DOHH2 (cell line): Measurements from ENCODE around the gene ZNF638.

Source experiments
- H3F3A ChIP-seq: fragments of 200-600 bp; sonication (generic), shearing (Covaris generic); 2 replicates; pipeline ENCODE4 v1.6.0; 2016; ENCODE audit warnings: antibody characterized with exemption, mild to moderate bottlenecking; ENCODE audit not compliant: control insufficient read depth, insufficient read depth
- H3K27ac ChIP-seq: fragments of 200-600 bp; sonication (generic); 2 replicates; pipeline ENCODE4 v1.5.1; 2014; ENCODE audit warnings: low read depth, mild to moderate bottlenecking, low read length, moderate library complexity
- H3K27me3 ChIP-seq: fragments of 200-600 bp; sonication (generic); 2 replicates; pipeline ENCODE4 v1.6.1; 2014; ENCODE audit warnings: mild to moderate bottlenecking, low read length, mixed read lengths; ENCODE audit not compliant: control insufficient read depth
- H3K36me3 ChIP-seq: fragments of 200-600 bp; sonication (generic); 2 replicates; pipeline ENCODE4 v1.6.1; 2014; ENCODE audit warnings: mild to moderate bottlenecking, low read length, moderate library complexity, mixed read lengths; ENCODE audit not compliant: control insufficient read depth
- H3K4me1 ChIP-seq: fragments of 200-600 bp; sonication (generic); 2 replicates; pipeline ENCODE4 v1.6.1; 2014; ENCODE audit warnings: mild to moderate bottlenecking, low read length, mixed read lengths; ENCODE audit not compliant: control insufficient read depth
- H3K4me2 ChIP-seq: fragments of 200-600 bp; sonication (generic); 2 replicates; pipeline ENCODE4 v1.6.0; 2014; ENCODE audit warnings: mild to moderate bottlenecking, low read length, moderate library complexity
- H3K4me3 ChIP-seq: fragments of 200-600 bp; sonication (generic); 2 replicates; pipeline ENCODE4 v1.5.1; 2014; ENCODE audit warnings: mild to moderate bottlenecking, low read length, mixed read lengths
- H3K79me2 ChIP-seq: fragments of 200-600 bp; sonication (generic); 2 replicates; pipeline ENCODE4 v1.6.1; 2014; ENCODE audit warnings: mild to moderate bottlenecking, low read length, mixed read lengths; ENCODE audit not compliant: control insufficient read depth
- H3K9me2 ChIP-seq: fragments of 200-600 bp; sonication (generic); replicated peaks from 2 replicates; pipeline ENCODE4 v1.6.1; 2014; ENCODE audit warnings: mild to moderate bottlenecking, low read length, mixed read lengths; ENCODE audit not compliant: control insufficient read depth
- H3K9me3 ChIP-seq: fragments of 200-600 bp; sonication (generic); 2 replicates; pipeline ENCODE4 v1.6.1; 2014; ENCODE audit warnings: antibody characterized with exemption, low read length, mixed read lengths; ENCODE audit not compliant: control insufficient read depth, insufficient read depth
- H4K20me1 ChIP-seq: fragments of 200-600 bp; sonication (generic); 2 replicates; pipeline ENCODE4 v1.6.0; 2014; ENCODE audit warnings: low read depth, mild to moderate bottlenecking, antibody characterized with exemption, low read length, moderate library complexity; ENCODE audit not compliant: control insufficient read depth, insufficient read depth
- EZH2phosphoT487 ChIP-seq: fragments of 200-600 bp; sonication (generic); IDR thresholded peaks from 2 replicates; pipeline ENCODE4 v1.6.1; 2017; ENCODE audit warnings: borderline replicate concordance, mild to moderate bottlenecking, antibody characterized with exemption, low read length, moderate library complexity, mixed read lengths
- TF ChIP-seq, protein P1 (sequence below): fragments of 200-600 bp; sonication (generic); IDR thresholded peaks from one replicate; pipeline ENCODE4 v1.5.1; 2014; ENCODE audit warnings: antibody characterized with exemption, mild to moderate bottlenecking, low read depth, low read length; ENCODE audit not compliant: poor library complexity, severe bottlenecking

The ZNF638 gene

DNA sequence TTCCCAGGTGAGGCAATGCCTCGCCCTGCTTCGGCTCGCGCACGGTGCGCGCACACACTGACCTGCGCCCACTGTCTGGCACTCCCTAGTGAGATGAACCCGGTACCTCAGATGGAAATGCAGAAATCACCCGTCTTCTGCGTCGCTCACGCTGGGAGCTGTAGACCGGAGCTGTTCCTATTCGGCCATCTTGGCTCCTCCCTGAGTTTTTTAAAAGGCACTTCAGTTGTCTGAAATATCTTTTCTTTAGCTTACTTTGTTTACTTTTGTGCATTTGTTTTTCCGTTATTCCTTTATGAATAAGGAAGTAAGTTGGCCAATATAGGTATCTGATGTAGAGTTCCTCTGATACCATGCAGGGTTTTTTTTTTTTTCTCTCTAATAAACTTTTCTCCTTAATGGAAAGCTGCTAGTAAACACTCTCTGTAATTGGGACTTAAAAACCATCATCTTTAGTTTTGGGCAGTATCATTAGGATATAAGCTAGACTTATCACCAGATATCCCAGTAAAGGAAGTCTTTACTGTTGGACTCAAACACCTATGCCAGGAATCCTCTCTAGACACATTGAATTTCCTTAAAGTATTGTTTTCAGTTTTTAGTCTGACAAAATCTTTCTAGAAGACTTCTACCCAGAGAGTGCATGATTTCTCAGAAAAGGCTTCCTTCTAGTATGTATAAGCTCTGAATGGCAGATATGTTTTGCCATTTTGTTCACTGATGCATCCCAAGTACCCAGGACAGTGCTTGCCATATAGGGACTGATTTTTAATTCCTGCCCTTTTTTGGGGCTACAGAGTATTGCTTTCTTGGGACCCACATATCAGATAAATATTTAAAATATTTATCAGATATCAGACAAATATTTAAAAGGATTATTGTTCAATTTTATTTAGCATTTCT is 86.0 kb downstream of the ZNF638 start:
- H3K36me3 ChIP-seq = peaks cover 27% of the 10 kb centered on the region
- peak overlapping the region; percentile 60 for H3K4me3 ChIP-seq
- H3K79me2 ChIP-seq = no peaks in the 10 kb centered on the region
- peaks cover 3% of the 10 kb centered on the region; the same call in 1 of the 2 replicates for H3K4me1 ChIP-seq
- no peaks in the 10 kb centered on the region for H3K27me3 ChIP-seq
- no peaks in the 10 kb centered on the region for H3K9me2 ChIP-seq
- no peak overlapping the region for H3K27ac ChIP-seq
- peak overlapping the region; percentile 58 for H3K4me2 ChIP-seq
- TF ChIP-seq, protein P1, sequence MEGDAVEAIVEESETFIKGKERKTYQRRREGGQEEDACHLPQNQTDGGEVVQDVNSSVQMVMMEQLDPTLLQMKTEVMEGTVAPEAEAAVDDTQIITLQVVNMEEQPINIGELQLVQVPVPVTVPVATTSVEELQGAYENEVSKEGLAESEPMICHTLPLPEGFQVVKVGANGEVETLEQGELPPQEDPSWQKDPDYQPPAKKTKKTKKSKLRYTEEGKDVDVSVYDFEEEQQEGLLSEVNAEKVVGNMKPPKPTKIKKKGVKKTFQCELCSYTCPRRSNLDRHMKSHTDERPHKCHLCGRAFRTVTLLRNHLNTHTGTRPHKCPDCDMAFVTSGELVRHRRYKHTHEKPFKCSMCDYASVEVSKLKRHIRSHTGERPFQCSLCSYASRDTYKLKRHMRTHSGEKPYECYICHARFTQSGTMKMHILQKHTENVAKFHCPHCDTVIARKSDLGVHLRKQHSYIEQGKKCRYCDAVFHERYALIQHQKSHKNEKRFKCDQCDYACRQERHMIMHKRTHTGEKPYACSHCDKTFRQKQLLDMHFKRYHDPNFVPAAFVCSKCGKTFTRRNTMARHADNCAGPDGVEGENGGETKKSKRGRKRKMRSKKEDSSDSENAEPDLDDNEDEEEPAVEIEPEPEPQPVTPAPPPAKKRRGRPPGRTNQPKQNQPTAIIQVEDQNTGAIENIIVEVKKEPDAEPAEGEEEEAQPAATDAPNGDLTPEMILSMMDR = no peak
- TF ChIP-seq EZH2phosphoT487 = no peak
- no peaks in the 10 kb centered on the region for H3F3A ChIP-seq
- no peaks in the 10 kb centered on the region for H3K9me3 ChIP-seq
- H4K20me1 ChIP-seq = no peaks in the 10 kb centered on the region

DNA sequence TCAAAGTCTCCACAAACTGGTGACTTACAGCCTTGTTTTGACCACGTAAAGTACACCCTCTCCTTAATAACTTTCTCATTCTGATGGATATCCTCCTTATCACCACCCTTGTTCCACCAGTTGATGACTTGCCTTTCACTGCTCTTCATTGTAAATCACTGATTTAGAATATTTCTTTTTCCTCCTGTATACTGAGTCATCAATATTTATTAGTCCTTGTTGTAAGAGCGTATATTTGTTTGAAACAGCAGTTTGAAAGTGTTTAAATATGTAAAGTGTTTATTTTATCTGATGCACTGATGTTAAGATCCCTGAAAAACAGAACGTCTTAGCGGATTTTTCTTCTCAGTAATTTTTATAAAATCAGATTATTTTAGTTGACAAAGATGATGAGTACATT is 87.6 kb downstream of the ZNF638 start:
- H3K4me1 ChIP-seq = peaks cover 3% of the 10 kb centered on the region; the same call in 1 of the 2 replicates
- TF ChIP-seq EZH2phosphoT487 = no peak
- TF ChIP-seq, protein P1 = no peak
- H3K9me2 ChIP-seq = no peaks in the 10 kb centered on the region
- H3K79me2 ChIP-seq = no peaks in the 10 kb centered on the region
- peaks cover 43% of the 10 kb centered on the region for H3K36me3 ChIP-seq
- no peaks in the 10 kb centered on the region for H4K20me1 ChIP-seq
- H3K9me3 ChIP-seq = no peaks in the 10 kb centered on the region
- H3K4me3 ChIP-seq = no peak overlapping the region
- no peaks in the 10 kb centered on the region for H3K27me3 ChIP-seq
- no peak overlapping the region for H3K4me2 ChIP-seq
- no peaks in the 10 kb centered on the region for H3F3A ChIP-seq
- H3K27ac ChIP-seq = no peak overlapping the region

DNA sequence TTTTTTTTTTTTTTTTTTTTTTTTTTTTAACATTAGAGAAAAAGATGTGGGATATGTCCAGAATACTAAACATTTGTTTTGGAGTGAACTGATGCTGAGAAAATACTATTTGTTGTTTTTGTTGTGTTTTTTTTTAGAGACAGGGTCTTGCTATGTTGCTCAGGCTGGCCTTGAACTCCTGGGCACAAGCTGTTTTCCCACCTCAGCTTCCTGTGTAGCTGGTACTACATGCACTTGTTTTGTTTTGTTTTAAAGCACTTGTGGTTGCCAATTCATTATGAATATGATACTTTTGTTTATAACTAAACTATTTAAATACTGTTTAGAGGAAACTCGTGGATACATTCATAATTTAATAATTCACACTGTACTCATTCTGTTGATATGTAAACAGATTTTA is 88.4 kb downstream of the ZNF638 start:
- TF ChIP-seq, protein P1 = no peak
- no peak for TF ChIP-seq EZH2phosphoT487
- H4K20me1 ChIP-seq = no peaks in the 10 kb centered on the region
- no peak overlapping the region for H3K27ac ChIP-seq
- no peak overlapping the region for H3K4me3 ChIP-seq
- peaks cover 51% of the 10 kb centered on the region for H3K36me3 ChIP-seq
- H3K27me3 ChIP-seq = no peaks in the 10 kb centered on the region
- no peak overlapping the region for H3K4me2 ChIP-seq
- H3K4me1 ChIP-seq = peaks cover 3% of the 10 kb centered on the region; the same call in 1 of the 2 replicates
- H3F3A ChIP-seq = no peaks in the 10 kb centered on the region
- no peaks in the 10 kb centered on the region for H3K79me2 ChIP-seq
- H3K9me2 ChIP-seq = no peaks in the 10 kb centered on the region
- no peaks in the 10 kb centered on the region for H3K9me3 ChIP-seq
